Measurements from ENCODE around the gene CAB39. TPM values are rescaled to one million over a fixed set of nuclear protein-coding genes. Genes with fewer than 3 reads are reported as not detected.

The CAB39 gene
- polyA plus RNA-seq, 3 donors: 33.1 to 53.8 (median 38.3) TPM

- Mint-ChIP-seq H3K27me3 (ENCODE audit: low read depth in 3 of 3) (peaks cover 0 to 3% (median 0%) of the 10 kb centered on the region in 3 donors), H3K36me3 (peaks cover 55 to 80% of the 10 kb centered on the region in 2 donors), H3K4me1 (peaks cover 15% of the 10 kb centered on the region), H3K27ac (peak overlapping the region in 3 of 7 donors; percentile 21 to 76 (median 68)), H3K9me3 (no peaks in the 10 kb centered on the region), H3K4me3 (no peak overlapping the region)
- Histone ChIP-seq H3K4me2 (replicated peaks; ENCODE audit: extremely low read depth, low read length, poor library complexity, severe bottlenecking) (no peak overlapping the region), H3K79me2 (ENCODE audit: insufficient read depth, low read length) (peaks cover 96% of the 10 kb centered on the region), H3K36me3 (replicated peaks in 1 of 2; ENCODE audit: control insufficient read depth in 1 of 2, insufficient read depth in 2 of 2, low read length in 2 of 2) (peaks cover 22 to 96% of the 10 kb centered on the region in 2 donors), H3K27me3 (ENCODE audit: control insufficient read depth in 2 of 2, insufficient read depth in 2 of 2, low read length in 2 of 2) (no peaks in the 10 kb centered on the region), H3K9me3 (replicated peaks in 1 of 2; ENCODE audit: control insufficient read depth in 1 of 2, insufficient read depth in 1 of 2, low read length in 2 of 2) (no peaks in the 10 kb centered on the region), H2AFZ (ENCODE audit: insufficient read depth, low read depth, low read length, poor library complexity, severe bottlenecking) (no peak overlapping the region), H3K4me1 (ENCODE audit: control insufficient read depth in 1 of 2, insufficient read depth in 2 of 2, low read length in 2 of 2) (peaks cover 0 to 10% of the 10 kb centered on the region in 2 donors), H3K27ac (ENCODE audit: low read depth in 1 of 2, low read length in 2 of 2) (peak overlapping the region in 1 of 2 donors; percentile 44), H4K20me1 (ENCODE audit: insufficient read depth, low read length) (peaks cover 100% of the 10 kb centered on the region), H3K4me3 (replicated peaks in 1 of 3; ENCODE audit: low read depth in 2 of 3, low read length in 3 of 3) (no peak overlapping the region), H3K9ac (ENCODE audit: insufficient read depth, low read length, poor library complexity, severe bottlenecking) (no peak overlapping the region)
- DNase-seq: peak in 1 of 3 donors; percentile 25
- WGBS (ENCODE audit: insufficient coverage): no CpG with 5 or more reads among the region's 4 CpGs
- intact Hi-C loops (cut with micrococcal nuclease): no loop called here
- no peak for TF ChIP-seq CTCF (IDR thresholded peaks at IDR 0.05)
Measured at GRCh38 chr2:230774348-230774951, 61.8 kb downstream of the CAB39 start.

- Mint-ChIP-seq H3K4me1 (peaks cover 19% of the 10 kb centered on the region), H3K27ac (peak overlapping the region in 4 of 7 donors; percentile 16 to 65 (median 18)), H3K4me3 (no peak overlapping the region), H3K27me3 (ENCODE audit: low read depth in 3 of 3) (peaks cover 0 to 3% (median 0%) of the 10 kb centered on the region in 3 donors), H3K36me3 (peaks cover 61 to 82% of the 10 kb centered on the region in 2 donors), H3K9me3 (no peaks in the 10 kb centered on the region)
- TF ChIP-seq CTCF (IDR thresholded peaks at IDR 0.05): no peak
- DNase-seq: no peak
- Histone ChIP-seq H4K20me1 (ENCODE audit: insufficient read depth, low read length) (peaks cover 100% of the 10 kb centered on the region), H3K4me3 (replicated peaks in 1 of 3; ENCODE audit: low read depth in 2 of 3, low read length in 3 of 3) (no peak overlapping the region), H3K27ac (ENCODE audit: low read depth in 1 of 2, low read length in 2 of 2) (peak overlapping the region in 1 of 2 donors; percentile 48), H3K4me2 (replicated peaks; ENCODE audit: extremely low read depth, low read length, poor library complexity, severe bottlenecking) (no peak overlapping the region), H3K36me3 (replicated peaks in 1 of 2; ENCODE audit: control insufficient read depth in 1 of 2, insufficient read depth in 2 of 2, low read length in 2 of 2) (peaks cover 25 to 98% of the 10 kb centered on the region in 2 donors), H3K79me2 (ENCODE audit: insufficient read depth, low read length) (peaks cover 99% of the 10 kb centered on the region), H2AFZ (ENCODE audit: insufficient read depth, low read depth, low read length, poor library complexity, severe bottlenecking) (no peak overlapping the region), H3K9me3 (replicated peaks in 1 of 2; ENCODE audit: control insufficient read depth in 1 of 2, insufficient read depth in 1 of 2, low read length in 2 of 2) (no peaks in the 10 kb centered on the region), H3K9ac (ENCODE audit: insufficient read depth, low read length, poor library complexity, severe bottlenecking) (no peak overlapping the region), H3K4me1 (ENCODE audit: control insufficient read depth in 1 of 2, insufficient read depth in 2 of 2, low read length in 2 of 2) (peaks cover 0 to 10% of the 10 kb centered on the region in 2 donors), H3K27me3 (ENCODE audit: control insufficient read depth in 2 of 2, insufficient read depth in 2 of 2, low read length in 2 of 2) (no peaks in the 10 kb centered on the region)
- intact Hi-C loops (cut with micrococcal nuclease): no loop called here
- 94% methylated on average over 2 of the region's 4 CpGs for WGBS (ENCODE audit: insufficient coverage)
Measured at GRCh38 chr2:230775737-230776136, 63.1 kb downstream of the CAB39 start.
